Measurements from ENCODE around the gene IL1RL1.

- TF ChIP-seq CTCF (conservative IDR thresholded peaks at IDR 0.05 in 1 of 2, IDR thresholded peaks at IDR 0.05 in 1 of 2; ENCODE audit: low read depth in 1 of 2, low read length in 2 of 2) (no peak), EZH2 (IDR thresholded peaks at IDR 0.05; ENCODE audit: low read length, missing control alignments) (no peak)
Measured at GRCh38 chr2:102290594-102290993, 20.8 kb upstream of the IL1RL1 start.

Data from fibroblast of lung (primary cell).